Measurements from ENCODE around the gene MYO18B.

- no peak for TF ChIP-seq CTCF (IDR thresholded peaks at IDR 0.05; ENCODE audit: low read depth, low read length)
- TF ChIP-seq EZH2phosphoT487 (IDR thresholded peaks at IDR 0.05; ENCODE audit: low read depth), result no peak
Measured at GRCh38 chr22:25780673-25781072, 38.7 kb downstream of the MYO18B start.
